Retinal pigment epithelial cell (primary cell): ENCODE data around the gene AKAP6.

Experiments
- DNase-seq: peaks from one replicate; pipeline ENCODE4 v3.0.0-alpha.2; 2010; ENCODE audit warnings: low read depth
- H3K4me3 ChIP-seq: 2 replicates; pipeline ENCODE4 v1.5.1; 2011; ENCODE audit warnings: mild to moderate bottlenecking, low read length, control low read depth, moderate library complexity
- TF ChIP-seq, protein P1 (sequence below): conservative IDR thresholded peaks from 2 replicates; pipeline ENCODE4 v1.5.1; 2011; ENCODE audit warnings: low read depth, low read length, control low read depth, inconsistent platforms

AKAP6 gene

DNA sequence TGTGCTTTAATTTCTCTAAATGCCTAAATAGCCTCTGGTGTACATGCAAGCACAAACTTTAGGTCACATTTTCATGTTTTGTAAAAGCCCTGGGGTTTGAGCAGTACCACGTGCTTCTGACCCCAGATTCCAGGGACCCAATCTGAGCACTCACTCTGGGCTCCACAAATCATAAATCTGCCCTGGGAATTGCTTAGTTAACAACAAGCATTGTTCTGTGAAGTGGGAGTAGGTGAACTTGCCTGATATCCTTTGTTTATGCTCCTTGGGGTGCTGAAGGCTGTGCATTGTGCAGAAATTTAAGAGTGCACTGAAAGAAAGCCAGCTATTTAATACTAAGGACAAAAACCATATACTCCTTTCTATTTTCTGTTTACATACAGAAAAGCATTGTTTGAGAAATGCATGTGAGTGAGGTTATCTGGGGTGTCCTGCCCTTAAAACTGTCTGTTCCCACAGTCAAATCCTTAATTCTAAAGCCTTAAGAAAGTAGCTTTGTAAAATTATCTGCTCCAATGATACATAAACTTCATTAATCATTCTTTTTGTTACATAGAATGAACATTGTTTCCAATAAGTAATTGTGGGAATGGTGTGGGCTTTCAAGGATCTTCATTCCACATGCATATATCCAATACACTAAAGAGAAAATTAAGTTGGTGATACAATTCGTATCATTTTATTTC, 351.0 kb downstream of the AKAP6 start:
- H3K4me3 ChIP-seq = no peak overlapping the region
- TF ChIP-seq, protein P1, sequence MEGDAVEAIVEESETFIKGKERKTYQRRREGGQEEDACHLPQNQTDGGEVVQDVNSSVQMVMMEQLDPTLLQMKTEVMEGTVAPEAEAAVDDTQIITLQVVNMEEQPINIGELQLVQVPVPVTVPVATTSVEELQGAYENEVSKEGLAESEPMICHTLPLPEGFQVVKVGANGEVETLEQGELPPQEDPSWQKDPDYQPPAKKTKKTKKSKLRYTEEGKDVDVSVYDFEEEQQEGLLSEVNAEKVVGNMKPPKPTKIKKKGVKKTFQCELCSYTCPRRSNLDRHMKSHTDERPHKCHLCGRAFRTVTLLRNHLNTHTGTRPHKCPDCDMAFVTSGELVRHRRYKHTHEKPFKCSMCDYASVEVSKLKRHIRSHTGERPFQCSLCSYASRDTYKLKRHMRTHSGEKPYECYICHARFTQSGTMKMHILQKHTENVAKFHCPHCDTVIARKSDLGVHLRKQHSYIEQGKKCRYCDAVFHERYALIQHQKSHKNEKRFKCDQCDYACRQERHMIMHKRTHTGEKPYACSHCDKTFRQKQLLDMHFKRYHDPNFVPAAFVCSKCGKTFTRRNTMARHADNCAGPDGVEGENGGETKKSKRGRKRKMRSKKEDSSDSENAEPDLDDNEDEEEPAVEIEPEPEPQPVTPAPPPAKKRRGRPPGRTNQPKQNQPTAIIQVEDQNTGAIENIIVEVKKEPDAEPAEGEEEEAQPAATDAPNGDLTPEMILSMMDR = no peak
- DNase-seq = no peak

DNA sequence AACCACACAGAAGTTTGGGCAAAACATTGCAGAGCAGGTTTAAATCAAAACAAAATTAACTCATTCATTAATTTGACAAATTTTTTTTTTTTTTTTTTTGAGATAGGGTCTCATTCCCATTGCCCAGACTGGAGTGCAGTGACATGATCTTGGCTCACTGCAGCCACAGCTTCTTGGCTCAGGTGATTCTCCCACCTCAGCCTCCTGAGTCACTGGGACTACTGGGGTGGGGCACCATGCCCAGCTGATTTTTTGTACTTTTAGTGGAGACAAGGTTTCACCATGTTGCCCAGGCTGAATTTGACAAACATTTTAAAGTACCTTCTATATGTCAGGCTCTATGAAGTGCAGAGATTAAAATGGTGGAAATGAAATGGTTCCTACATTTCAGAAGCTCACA, 352.5 kb downstream of the AKAP6 start:
- no peak overlapping the region for H3K4me3 ChIP-seq
- TF ChIP-seq, protein P1 = no peak

DNA sequence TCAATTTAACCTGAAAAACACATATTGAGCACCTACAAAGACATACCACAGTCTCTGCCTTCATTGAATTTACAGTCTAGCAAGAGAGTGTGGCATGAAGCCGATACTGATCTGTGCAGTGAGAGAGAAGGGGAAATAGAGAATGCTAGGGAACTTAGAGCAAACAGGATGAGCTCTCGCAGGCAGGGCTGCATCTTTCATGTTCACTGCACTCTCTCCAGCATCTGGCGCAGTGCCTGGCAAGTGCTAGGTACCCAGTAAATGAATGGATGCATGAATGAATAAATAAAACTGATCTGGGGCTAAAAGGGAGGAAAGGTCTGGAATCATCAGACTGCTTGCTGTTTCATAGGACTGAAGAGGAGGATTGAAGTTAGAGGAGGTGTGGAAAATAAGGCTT, 353.1 kb downstream of the AKAP6 start:
- TF ChIP-seq, protein P1 = no peak
- no peak overlapping the region for H3K4me3 ChIP-seq
- no peak for DNase-seq

More for the DNA sequence above, 352.5 kb downstream of the AKAP6 start:
- DNase-seq = no peak

DNA sequence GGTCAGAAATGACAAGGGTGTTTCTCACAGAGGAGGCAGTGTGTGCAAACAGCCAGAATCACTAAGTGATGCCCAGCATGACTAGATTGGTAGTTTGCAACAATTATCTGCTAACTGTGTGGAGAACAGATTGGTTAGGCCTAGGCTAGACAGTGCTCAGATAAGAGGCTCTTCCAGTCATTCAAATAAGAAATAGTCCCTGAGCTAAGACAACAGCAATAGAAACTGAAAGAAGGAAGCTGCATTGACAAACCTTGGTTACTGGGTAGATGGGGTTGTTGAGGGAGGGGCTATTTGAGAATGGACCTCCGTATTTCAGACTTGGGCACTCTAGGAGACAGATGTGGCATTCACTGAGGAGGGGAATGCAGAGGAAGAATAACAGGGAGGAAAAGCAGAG, 354.6 kb downstream of the AKAP6 start:
- DNase-seq = no peak
- TF ChIP-seq, protein P1 = no peak
- no peak overlapping the region for H3K4me3 ChIP-seq

DNA sequence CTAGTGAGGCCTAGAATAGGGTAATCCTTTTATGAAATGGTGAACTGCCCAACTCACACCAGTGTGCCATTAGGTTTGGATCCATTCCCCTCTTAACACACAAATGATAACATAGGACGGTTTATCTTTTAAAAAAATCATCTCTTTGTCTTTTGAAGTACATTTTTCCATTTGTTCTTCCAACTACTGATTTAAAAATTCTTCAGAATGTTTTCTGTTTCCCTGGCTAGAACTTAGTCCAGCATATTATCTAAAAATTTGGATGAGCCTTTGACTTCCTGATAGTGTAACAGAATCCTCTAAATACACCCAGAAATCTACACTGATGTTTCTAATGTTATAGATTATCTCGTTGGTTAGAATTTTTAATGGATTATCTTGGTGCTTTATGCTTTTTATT, 359.8 kb downstream of the AKAP6 start:
- DNase-seq = no peak
- H3K4me3 ChIP-seq = no peak overlapping the region
- TF ChIP-seq, protein P1 = no peak

DNA sequence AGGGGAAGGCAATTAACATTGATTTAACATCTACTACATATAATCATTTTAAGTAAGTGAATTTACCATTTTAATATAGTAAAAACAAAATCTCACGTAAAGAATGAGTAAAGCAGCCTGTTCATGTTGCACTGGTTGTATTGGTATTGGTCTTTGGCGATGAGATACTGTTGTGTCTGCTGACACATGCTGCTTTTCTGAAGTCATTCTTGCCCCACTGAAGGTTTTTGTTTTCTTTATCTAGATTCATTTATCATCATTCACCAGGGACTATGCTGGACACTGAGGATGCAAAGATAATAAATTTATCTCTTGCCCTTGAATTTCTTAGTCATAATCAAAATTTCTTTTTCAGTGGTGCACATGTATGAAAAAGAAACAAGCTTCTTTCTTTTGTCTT, 363.3 kb downstream of the AKAP6 start:
- no peak for DNase-seq
- H3K4me3 ChIP-seq = no peak overlapping the region
- TF ChIP-seq, protein P1 = no peak

DNA sequence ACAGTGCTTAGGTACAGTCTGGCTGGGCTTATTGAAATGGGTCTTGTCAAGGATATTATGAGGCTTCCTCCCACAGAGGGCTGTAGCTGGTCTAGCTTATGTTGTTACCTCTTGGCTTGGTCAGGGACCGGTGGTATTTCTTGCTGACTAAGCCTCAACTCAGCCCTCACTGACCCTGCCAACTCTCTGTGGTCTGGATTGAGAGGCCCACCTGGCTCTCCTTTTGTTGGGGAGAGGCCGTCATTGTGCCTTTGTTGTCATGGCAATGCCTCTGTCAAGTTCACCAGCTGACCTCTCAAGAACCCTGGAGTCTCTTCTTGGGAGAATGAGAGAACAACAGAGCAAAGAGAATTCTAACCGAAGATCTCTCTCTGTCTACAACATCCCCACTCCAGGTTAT, 364.0 kb downstream of the AKAP6 start:
- no peak overlapping the region for H3K4me3 ChIP-seq
- DNase-seq = peak; percentile 48
- TF ChIP-seq, protein P1 = no peak
